Trophoblast cell (in vitro differentiated cells and primary cell): ENCODE data around the gene TEX35.

ENCODE experiments used
- DNase-seq, 2 donors: peaks; one replicate each; pipeline ENCODE4 v3.0.0-alpha.2; 2016
- H2AFZ ChIP-seq: 2 replicates; pipeline ENCODE4 v1.6.1; 2013; ENCODE audit warnings: low read length, moderate library complexity, mild to moderate bottlenecking; ENCODE audit not compliant: insufficient read depth, poor library complexity
- H2AK5ac ChIP-seq: 2 replicates; pipeline ENCODE4 v1.6.1; 2013; ENCODE audit warnings: mild to moderate bottlenecking, low read length
- H2BK120ac ChIP-seq: 2 replicates; pipeline ENCODE4 v1.6.1; 2013; ENCODE audit warnings: low read length, mild to moderate bottlenecking, moderate library complexity; ENCODE audit not compliant: insufficient read depth, poor library complexity
- H2BK12ac ChIP-seq: 2 replicates; pipeline ENCODE4 v1.6.1; 2013; ENCODE audit warnings: mild to moderate bottlenecking, low read length, moderate library complexity
- H2BK5ac ChIP-seq: 2 replicates; pipeline ENCODE4 v1.6.1; 2013; ENCODE audit warnings: low read length, low read depth, moderate library complexity, mild to moderate bottlenecking; ENCODE audit not compliant: poor library complexity
- H3K14ac ChIP-seq: 2 replicates; pipeline ENCODE4 v1.6.1; 2013; ENCODE audit warnings: mild to moderate bottlenecking, low read length
- H3K18ac ChIP-seq: 2 replicates; pipeline ENCODE4 v1.6.1; 2013; ENCODE audit warnings: mild to moderate bottlenecking, low read length
- H3K23ac ChIP-seq: 2 replicates; pipeline ENCODE4 v1.6.1; 2013; ENCODE audit warnings: low read length
- H3K27ac ChIP-seq: 2 replicates; pipeline ENCODE4 v1.5.1; 2013; ENCODE audit warnings: low read depth, mild to moderate bottlenecking, inconsistent platforms, low read length, moderate library complexity
- H3K27me3 ChIP-seq: 2 replicates; pipeline ENCODE4 v1.6.1; 2013; ENCODE audit warnings: inconsistent platforms, mild to moderate bottlenecking, low read length, moderate library complexity; ENCODE audit not compliant: insufficient read depth
- H3K36me3 ChIP-seq, 2 experiments: 1 replicate in 1 of 2; 2 replicates in 1 of 2; pipeline ENCODE4 v1.6.1; 2013; ENCODE audit warnings: low read length in 2 of 2, mild to moderate bottlenecking in 2 of 2, moderate library complexity in 1 of 2; ENCODE audit not compliant: insufficient read depth in 2 of 2, control insufficient read depth in 1 of 2
- H3K4ac ChIP-seq: 2 replicates; pipeline ENCODE4 v1.6.1; 2013; ENCODE audit warnings: low read depth, mild to moderate bottlenecking, low read length, moderate library complexity
- H3K4me1 ChIP-seq, 2 experiments: 1 replicate in 1 of 2; 2 replicates in 1 of 2; pipeline ENCODE4 v1.6.1; 2013; ENCODE audit warnings: low read length in 2 of 2, mild to moderate bottlenecking in 2 of 2, moderate library complexity in 1 of 2; ENCODE audit not compliant: insufficient read depth in 2 of 2, control insufficient read depth in 1 of 2
- H3K4me2 ChIP-seq: 2 replicates; pipeline ENCODE4 v1.6.1; 2013; ENCODE audit warnings: inconsistent platforms, mild to moderate bottlenecking, low read length, moderate library complexity
- H3K4me3 ChIP-seq: 2 replicates; pipeline ENCODE4 v1.5.1; 2013; ENCODE audit warnings: mild to moderate bottlenecking, low read depth, low read length, inconsistent platforms
- H3K79me1 ChIP-seq: one replicate; pipeline ENCODE4 v1.6.1; 2013; ENCODE audit warnings: low read length
- H3K79me2 ChIP-seq: 2 replicates; pipeline ENCODE4 v1.6.1; 2013; ENCODE audit warnings: low read length, mild to moderate bottlenecking; ENCODE audit not compliant: control insufficient read depth, insufficient read depth, poor library complexity
- H3K9ac ChIP-seq: 2 replicates; pipeline ENCODE4 v1.6.1; 2013; ENCODE audit warnings: mild to moderate bottlenecking, low read length
- H3K9me3 ChIP-seq: 2 replicates; pipeline ENCODE4 v1.6.1; 2013; ENCODE audit warnings: low read depth, mild to moderate bottlenecking, control low read depth, inconsistent platforms, low read length; ENCODE audit not compliant: insufficient read depth
- H4K12ac ChIP-seq: 2 replicates; pipeline ENCODE4 v1.6.1; 2013; ENCODE audit warnings: low read depth, mild to moderate bottlenecking, low read length, moderate library complexity
- H4K8ac ChIP-seq: 2 replicates; pipeline ENCODE4 v1.6.1; 2013; ENCODE audit warnings: low read depth, mild to moderate bottlenecking, low read length, moderate library complexity
- H4K91ac ChIP-seq: one replicate; pipeline ENCODE4 v1.6.1; 2013; ENCODE audit warnings: low read depth, mild to moderate bottlenecking, low read length, moderate library complexity
- WGBS: extraction: QIAGEN DNeasy Blood & Tissue Kit; methylation state at CpG from one replicate; pipeline ENCODE4 v1.1.7; 2013; ENCODE audit warnings: missing lambda C conversion rate; ENCODE audit not compliant: insufficient read length, insufficient coverage; ENCODE audit errors: extremely low coverage; 5-methylcytosine and 5-hydroxymethylcytosine counted together

The TEX35 gene

DNA sequence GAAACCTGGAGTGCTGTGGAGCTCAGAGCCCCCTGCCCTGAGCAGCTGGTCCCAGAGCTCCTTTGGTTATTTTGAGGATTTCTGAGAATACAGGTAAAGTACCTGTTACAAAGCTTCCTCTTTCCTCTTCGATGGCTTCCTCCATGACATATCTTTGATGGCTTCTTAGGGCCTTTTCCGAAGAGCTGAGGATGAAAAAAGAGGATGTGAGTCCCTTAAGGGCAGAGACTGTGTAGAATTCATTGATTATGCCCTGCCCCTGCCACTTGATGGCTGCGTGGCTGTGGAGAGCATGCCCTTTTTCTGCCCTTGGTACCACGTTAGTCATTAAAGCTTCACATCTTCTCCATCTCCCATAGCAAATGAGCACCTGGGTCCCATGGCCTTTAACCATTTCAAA, 14.2 kb downstream of the TEX35 start:
- no peak overlapping the region for H3K4me2 ChIP-seq
- no peaks in the 10 kb centered on the region for H3K36me3 ChIP-seq
- H3K27ac ChIP-seq, result no peak overlapping the region
- no peak overlapping the region for H3K18ac ChIP-seq
- no peak overlapping the region for H4K12ac ChIP-seq
- WGBS, result no CpG with 5 or more reads among the region's 4 CpGs
- no peak overlapping the region for H4K91ac ChIP-seq
- no peak overlapping the region for H2AK5ac ChIP-seq
- no peak overlapping the region for H2BK12ac ChIP-seq
- H3K4me1 ChIP-seq, result peaks cover 11% of the 10 kb centered on the region in 2 experiments
- no peaks in the 10 kb centered on the region for H3K27me3 ChIP-seq
- H3K23ac ChIP-seq, result no peak overlapping the region
- peaks cover 2% of the 10 kb centered on the region for H3K9me3 ChIP-seq
- H3K4ac ChIP-seq, result no peak overlapping the region
- no peak overlapping the region for H3K9ac ChIP-seq
- no peak overlapping the region for H2BK120ac ChIP-seq
- no peak overlapping the region for H2BK5ac ChIP-seq
- H2AFZ ChIP-seq, result no peak overlapping the region
- H4K8ac ChIP-seq, result no peak overlapping the region
- no peak overlapping the region for H3K4me3 ChIP-seq
- no peaks in the 10 kb centered on the region for H3K79me1 ChIP-seq
- no peak for DNase-seq
- no peaks in the 10 kb centered on the region for H3K79me2 ChIP-seq
- H3K14ac ChIP-seq, result no peak overlapping the region

GRCh38 chr1:178528228-178528952, 15.5 kb downstream of the TEX35 start:
- no peaks in the 10 kb centered on the region for H3K79me1 ChIP-seq
- no peak for DNase-seq
- H4K91ac ChIP-seq, result no peak overlapping the region
- H3K4me3 ChIP-seq, result no peak overlapping the region
- H2BK5ac ChIP-seq, result no peak overlapping the region
- no peak overlapping the region for H2AK5ac ChIP-seq
- H4K12ac ChIP-seq, result no peak overlapping the region
- peaks cover 11% of the 10 kb centered on the region in 2 experiments for H3K4me1 ChIP-seq
- H3K36me3 ChIP-seq, result no peaks in the 10 kb centered on the region
- WGBS, result no CpG with 5 or more reads among the region's 10 CpGs
- H3K4me2 ChIP-seq, result no peak overlapping the region
- H3K23ac ChIP-seq, result no peak overlapping the region
- H2AFZ ChIP-seq, result no peak overlapping the region
- peaks cover 2% of the 10 kb centered on the region for H3K9me3 ChIP-seq
- no peak overlapping the region for H3K9ac ChIP-seq
- H3K4ac ChIP-seq, result no peak overlapping the region
- no peak overlapping the region for H4K8ac ChIP-seq
- H2BK120ac ChIP-seq, result no peak overlapping the region
- no peak overlapping the region for H3K27ac ChIP-seq
- H3K79me2 ChIP-seq, result no peaks in the 10 kb centered on the region
- no peak overlapping the region for H3K14ac ChIP-seq
- H2BK12ac ChIP-seq, result no peak overlapping the region
- H3K18ac ChIP-seq, result no peak overlapping the region
- no peaks in the 10 kb centered on the region for H3K27me3 ChIP-seq

GRCh38 chr1:178528953-178529335, 16.0 kb downstream of the TEX35 start:
- H4K8ac ChIP-seq, result no peak overlapping the region
- no CpG with 5 or more reads among the region's 4 CpGs for WGBS
- H4K12ac ChIP-seq, result no peak overlapping the region
- H3K4me2 ChIP-seq, result no peak overlapping the region
- H2AFZ ChIP-seq, result no peak overlapping the region
- H2BK120ac ChIP-seq, result no peak overlapping the region
- no peak overlapping the region for H2AK5ac ChIP-seq
- H3K79me1 ChIP-seq, result no peaks in the 10 kb centered on the region
- peaks cover 11% of the 10 kb centered on the region in 2 experiments for H3K4me1 ChIP-seq
- no peak overlapping the region for H3K4me3 ChIP-seq
- H3K4ac ChIP-seq, result no peak overlapping the region
- DNase-seq, result no peak
- no peak overlapping the region for H2BK12ac ChIP-seq
- H3K79me2 ChIP-seq, result no peaks in the 10 kb centered on the region
- H3K27ac ChIP-seq, result no peak overlapping the region
- H3K18ac ChIP-seq, result no peak overlapping the region
- no peak overlapping the region for H3K14ac ChIP-seq
- H3K27me3 ChIP-seq, result no peaks in the 10 kb centered on the region
- peaks cover 2% of the 10 kb centered on the region for H3K9me3 ChIP-seq
- H3K36me3 ChIP-seq, result no peaks in the 10 kb centered on the region
- H2BK5ac ChIP-seq, result no peak overlapping the region
- no peak overlapping the region for H4K91ac ChIP-seq
- no peak overlapping the region for H3K23ac ChIP-seq
- H3K9ac ChIP-seq, result no peak overlapping the region

GRCh38 chr1:178529364-178530036, 16.6 kb downstream of the TEX35 start:
- Histone ChIP-seq H2BK5ac (no peak overlapping the region), H4K8ac (no peak overlapping the region), H3K36me3 (no peaks in the 10 kb centered on the region), H4K12ac (no peak overlapping the region), H2BK120ac (no peak overlapping the region), H3K23ac (no peak overlapping the region), H2AK5ac (no peak overlapping the region), H3K4me3 (no peak overlapping the region), H3K79me2 (no peaks in the 10 kb centered on the region), H3K27me3 (no peaks in the 10 kb centered on the region), H3K4me1 (peaks cover 11% of the 10 kb centered on the region in 2 experiments), H4K91ac (no peak overlapping the region), H3K18ac (no peak overlapping the region), H3K4ac (no peak overlapping the region), H2AFZ (no peak overlapping the region), H3K4me2 (no peak overlapping the region), H3K27ac (no peak overlapping the region), H3K9ac (no peak overlapping the region), H3K79me1 (no peaks in the 10 kb centered on the region), H3K9me3 (no peaks in the 10 kb centered on the region), H2BK12ac (no peak overlapping the region), H3K14ac (no peak overlapping the region)
- peak in 1 of 2 donors; percentile 28 for DNase-seq
- 100% methylated on average over 1 of the region's 8 CpGs for WGBS
